ENCODE measurements around the gene CYB561. TPM values are rescaled to one million over a fixed set of nuclear protein-coding genes. Genes with fewer than 3 reads are reported as not detected.

Gene CYB561
- total and polyA plus RNA-seq, 2 donors (not counting 1 experiment from before 2014, with no cell fraction given), result 3.5 to 4.9 TPM

- H3K4me1 Mint-ChIP-seq, result peaks cover 11% of the 10 kb centered on the region
- Histone ChIP-seq H3K4me1 (ENCODE audit: control insufficient read depth in 2 of 2, insufficient read depth in 2 of 2, low read length in 2 of 2) (peaks cover 0 to 10% of the 10 kb centered on the region in 2 donors), H3K36me3 (replicated peaks in 1 of 2; ENCODE audit: control extremely low read depth in 1 of 2, control insufficient read depth in 1 of 2, extremely low read depth in 1 of 2, insufficient read depth in 2 of 2, low read length in 1 of 2) (no peaks in the 10 kb centered on the region), H3K79me2 (ENCODE audit: control insufficient read depth, insufficient read depth, low read length) (no peaks in the 10 kb centered on the region), H3K4me2 (replicated peaks; ENCODE audit: low read depth, low read length, poor library complexity, severe bottlenecking) (no peak overlapping the region), H3K4me3 (ENCODE audit: control extremely low read depth in 1 of 5, extremely low read depth in 1 of 5, insufficient read depth in 1 of 5, low read depth in 2 of 5, low read length in 4 of 5) (no peak overlapping the region), H3K9me3 (ENCODE audit: control extremely low read depth in 1 of 3, control insufficient read depth in 2 of 3, insufficient read depth in 1 of 3, low read length in 2 of 3) (no peaks in the 10 kb centered on the region), H3K27ac (ENCODE audit: low read length in 2 of 2) (no peak overlapping the region), H3K9ac (ENCODE audit: low read length) (no peak overlapping the region), H3K27me3 (replicated peaks in 1 of 4; ENCODE audit: control extremely low read depth in 1 of 4, control insufficient read depth in 3 of 4, insufficient read depth in 4 of 4, low read length in 3 of 4) (no peaks in the 10 kb centered on the region), H2AFZ (ENCODE audit: insufficient read depth, low read depth, low read length, poor library complexity, severe bottlenecking) (no peak overlapping the region), H4K20me1 (ENCODE audit: control insufficient read depth, insufficient read depth, low read length, poor library complexity, severe bottlenecking) (no peaks in the 10 kb centered on the region)
- no peak overlapping the region for H3K27ac Mint-ChIP-seq
- intact Hi-C loops (cut with micrococcal nuclease), result no loop called here
- TF ChIP-seq CTCF (IDR thresholded peaks at IDR 0.05) (no peak), EZH2 (IDR thresholded peaks at IDR 0.05; ENCODE audit: borderline replicate concordance, insufficient read depth, low read depth, low read length, poor library complexity, severe bottlenecking) (no peak)
- DNase-seq (no peak), ATAC-seq (ENCODE audit: low read depth) (no peak)
- POLR2A ChIA-PET, result interaction anchor here (0.6 kb wide), 1 partner anchor 1528 kb away, joined by 3 read pairs; no protein-coding TSS in a partner anchor
- 100% methylated on average over 3 of the region's 6 CpGs for WGBS (ENCODE audit: insufficient coverage)
- CTCF ChIA-PET, result no interaction called here
- H3K9me3 Mint-ChIP-seq (ENCODE audit: insufficient read depth), result no peaks in the 10 kb centered on the region
- H3K4me3 Mint-ChIP-seq, result no peak overlapping the region
- peaks cover 4% of the 10 kb centered on the region for H3K27me3 Mint-ChIP-seq
Observed at GRCh38 chr17:63489291-63489690, 43.2 kb upstream of the CYB561 start.

- no peaks in the 10 kb centered on the region for H4K20me1 ChIP-seq (ENCODE audit: control insufficient read depth, insufficient read depth, low read length, poor library complexity, severe bottlenecking)
- H2AFZ ChIP-seq (ENCODE audit: insufficient read depth, low read depth, low read length, poor library complexity, severe bottlenecking), result no peak overlapping the region
- no peaks in the 10 kb centered on the region for H3K79me2 ChIP-seq (ENCODE audit: control insufficient read depth, insufficient read depth, low read length)
- H3K9ac ChIP-seq (ENCODE audit: low read length), result no peak overlapping the region
- intact Hi-C loops (cut with micrococcal nuclease), result no loop called here
- no peak overlapping the region for H3K4me3 Mint-ChIP-seq
- peaks cover 4% of the 10 kb centered on the region for H3K27me3 Mint-ChIP-seq
- no peak overlapping the region for H3K4me2 ChIP-seq (replicated peaks; ENCODE audit: low read depth, low read length, poor library complexity, severe bottlenecking)
- H3K27ac Mint-ChIP-seq, result no peak overlapping the region
- no peak overlapping the region for H3K27ac ChIP-seq (ENCODE audit: low read length in 2 of 2)
- no peaks in the 10 kb centered on the region for H3K9me3 ChIP-seq (ENCODE audit: control extremely low read depth in 1 of 3, control insufficient read depth in 2 of 3, insufficient read depth in 1 of 3, low read length in 2 of 3)
- no peaks in the 10 kb centered on the region for H3K27me3 ChIP-seq (replicated peaks in 1 of 4; ENCODE audit: control extremely low read depth in 1 of 4, control insufficient read depth in 3 of 4, insufficient read depth in 4 of 4, low read length in 3 of 4)
- peaks cover 11% of the 10 kb centered on the region for H3K4me1 Mint-ChIP-seq
- ChIA-PET POLR2A (interaction anchor here (0.6 kb wide), 1 partner anchor 1528 kb away, joined by 3 read pairs; no protein-coding TSS in a partner anchor), CTCF (interaction anchor here (0.7 kb wide), 1 partner anchor 150 kb away, joined by 3 read pairs; no protein-coding TSS in a partner anchor)
- TF ChIP-seq CTCF (IDR thresholded peaks at IDR 0.05) (no peak), EZH2 (IDR thresholded peaks at IDR 0.05; ENCODE audit: borderline replicate concordance, insufficient read depth, low read depth, low read length, poor library complexity, severe bottlenecking) (no peak)
- 96% methylated on average over 10 of the region's 10 CpGs for WGBS (ENCODE audit: insufficient coverage)
- no peaks in the 10 kb centered on the region for H3K9me3 Mint-ChIP-seq (ENCODE audit: insufficient read depth)
- H3K36me3 ChIP-seq (replicated peaks in 1 of 2; ENCODE audit: control extremely low read depth in 1 of 2, control insufficient read depth in 1 of 2, extremely low read depth in 1 of 2, insufficient read depth in 2 of 2, low read length in 1 of 2), result no peaks in the 10 kb centered on the region
- H3K4me3 ChIP-seq (ENCODE audit: control extremely low read depth in 1 of 5, extremely low read depth in 1 of 5, insufficient read depth in 1 of 5, low read depth in 2 of 5, low read length in 4 of 5), result no peak overlapping the region
- ATAC-seq (ENCODE audit: low read depth), result no peak
- DNase-seq, result no peak
- H3K4me1 ChIP-seq (ENCODE audit: control insufficient read depth in 2 of 2, insufficient read depth in 2 of 2, low read length in 2 of 2), result peaks cover 0 to 10% of the 10 kb centered on the region in 2 donors
Observed at GRCh38 chr17:63488851-63489250, 42.7 kb upstream of the CYB561 start.
